VCaP (cell line): Measurements from ENCODE around the gene ALPK3.

ENCODE experiments used
- H3K27ac ChIP-seq: fragments of 450-650 bp; 2 replicates; pipeline ENCODE4 v1.5.1; 2017
- CTCF ChIP-seq: fragments of 450-650 bp; conservative IDR thresholded peaks from 2 replicates; pipeline ENCODE4 v1.5.1; 2017; ENCODE audit warnings: mild to moderate bottlenecking, moderate library complexity

Gene ALPK3

GRCh38 chr15:84889313-84889990 is 72.3 kb downstream of the ALPK3 start:
- TF ChIP-seq CTCF, result no peak

GRCh38 chr15:84889991-84890669 is 73.0 kb downstream of the ALPK3 start:
- no peak overlapping the region for H3K27ac ChIP-seq
- no peak for TF ChIP-seq CTCF

More at GRCh38 chr15:84889313-84889990, 72.3 kb downstream of the ALPK3 start:
- no peak overlapping the region for H3K27ac ChIP-seq

GRCh38 chr15:84890670-84891162 is 73.6 kb downstream of the ALPK3 start:
- no peak overlapping the region for H3K27ac ChIP-seq
- TF ChIP-seq CTCF, result no peak

- no peak for TF ChIP-seq CTCF
- H3K27ac ChIP-seq, result no peak overlapping the region
These were observed 74.2 kb downstream of the ALPK3 start for GRCh38 chr15:84891339-84891738.

GRCh38 chr15:84892786-84893307 is 75.7 kb downstream of the ALPK3 start:
- TF ChIP-seq CTCF, result no peak
- H3K27ac ChIP-seq, result no peak overlapping the region

- TF ChIP-seq CTCF, result no peak
- no peak overlapping the region for H3K27ac ChIP-seq
These were observed 76.5 kb downstream of the ALPK3 start for GRCh38 chr15:84893607-84894006.

GRCh38 chr15:84894736-84895425 is 77.7 kb downstream of the ALPK3 start:
- no peak for TF ChIP-seq CTCF
- H3K27ac ChIP-seq, result no peak overlapping the region
